Chondrocyte (in vitro differentiated cells): Measurements from ENCODE around the gene SPINK14. TPM values are rescaled to one million over a fixed set of nuclear protein-coding genes. Genes with fewer than 3 reads are reported as not detected.

Source experiments
- DNase-seq: peaks from one replicate; pipeline ENCODE4 v3.0.0; 2021; ENCODE audit warnings: mixed read lengths, low spot score
- H3K27ac Mint-ChIP-seq: one replicate; pipeline ENCODE4 v1.8.0; 2021; ENCODE audit warnings: mild to moderate bottlenecking, moderate library complexity, mixed read lengths; ENCODE audit not compliant: unreplicated experiment
- H3K27me3 Mint-ChIP-seq: 2 replicates; pipeline ENCODE4 v1.8.0; 2021; ENCODE audit warnings: low read depth, mixed read lengths
- H3K36me3 Mint-ChIP-seq: 2 replicates; pipeline ENCODE4 v1.8.0; 2021; ENCODE audit warnings: low read depth, mixed read lengths
- H3K4me1 Mint-ChIP-seq: 2 replicates; pipeline ENCODE4 v1.8.0; 2021; ENCODE audit warnings: low read depth, mild to moderate bottlenecking, mixed read lengths
- H3K4me3 Mint-ChIP-seq: one replicate; pipeline ENCODE4 v1.8.0; 2021; ENCODE audit warnings: mild to moderate bottlenecking, moderate library complexity, mixed read lengths; ENCODE audit not compliant: unreplicated experiment
- H3K9me3 Mint-ChIP-seq: 2 replicates; pipeline ENCODE4 v1.8.0; 2021; ENCODE audit warnings: low read depth, mixed read lengths
- total RNA-seq: library from RNA; stranded (reverse); gene quantifications from 3 replicates; pipeline ENCODE4 v1.2.1, GENCODE V29; 2021
- TF ChIP-seq, protein P1 (sequence below): fragments of 200-600 bp; sonication (generic); IDR thresholded peaks from 2 replicates; pipeline ENCODE4 v1.5.0; 2021; ENCODE audit warnings: antibody characterized with exemption, mild to moderate bottlenecking, moderate library complexity

SPINK14 gene
- total RNA-seq, 1 donor from 2014 or later: not detected

DNA sequence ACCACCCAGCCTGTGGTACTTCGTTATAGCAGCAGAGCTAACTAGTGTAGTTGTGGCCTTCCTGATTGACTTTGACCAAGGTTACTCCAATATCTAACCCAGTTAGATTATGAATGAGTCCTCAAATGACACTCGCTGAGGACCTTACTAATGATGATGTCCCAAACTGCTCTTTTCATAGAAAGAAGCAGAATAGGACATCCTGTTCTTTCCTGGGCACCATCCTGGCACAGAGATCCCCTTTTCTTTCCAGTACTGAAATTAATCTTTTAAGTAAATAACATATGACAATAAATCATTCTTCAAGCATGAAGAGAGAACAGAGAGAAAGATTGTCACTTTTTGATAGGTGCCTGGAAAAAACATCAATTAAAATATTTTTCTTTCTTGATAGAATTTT is 26.7 kb upstream of the SPINK14 start:
- Mint-ChIP-seq H3K9me3 (peaks cover 3% of the 10 kb centered on the region), H3K4me3 (no peak overlapping the region), H3K36me3 (peaks cover 9% of the 10 kb centered on the region), H3K27me3 (peaks cover 2% of the 10 kb centered on the region), H3K27ac (no peak overlapping the region), H3K4me1 (peaks cover 15% of the 10 kb centered on the region)
- DNase-seq: no peak
- TF ChIP-seq, protein P1, sequence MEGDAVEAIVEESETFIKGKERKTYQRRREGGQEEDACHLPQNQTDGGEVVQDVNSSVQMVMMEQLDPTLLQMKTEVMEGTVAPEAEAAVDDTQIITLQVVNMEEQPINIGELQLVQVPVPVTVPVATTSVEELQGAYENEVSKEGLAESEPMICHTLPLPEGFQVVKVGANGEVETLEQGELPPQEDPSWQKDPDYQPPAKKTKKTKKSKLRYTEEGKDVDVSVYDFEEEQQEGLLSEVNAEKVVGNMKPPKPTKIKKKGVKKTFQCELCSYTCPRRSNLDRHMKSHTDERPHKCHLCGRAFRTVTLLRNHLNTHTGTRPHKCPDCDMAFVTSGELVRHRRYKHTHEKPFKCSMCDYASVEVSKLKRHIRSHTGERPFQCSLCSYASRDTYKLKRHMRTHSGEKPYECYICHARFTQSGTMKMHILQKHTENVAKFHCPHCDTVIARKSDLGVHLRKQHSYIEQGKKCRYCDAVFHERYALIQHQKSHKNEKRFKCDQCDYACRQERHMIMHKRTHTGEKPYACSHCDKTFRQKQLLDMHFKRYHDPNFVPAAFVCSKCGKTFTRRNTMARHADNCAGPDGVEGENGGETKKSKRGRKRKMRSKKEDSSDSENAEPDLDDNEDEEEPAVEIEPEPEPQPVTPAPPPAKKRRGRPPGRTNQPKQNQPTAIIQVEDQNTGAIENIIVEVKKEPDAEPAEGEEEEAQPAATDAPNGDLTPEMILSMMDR: no peak

DNA sequence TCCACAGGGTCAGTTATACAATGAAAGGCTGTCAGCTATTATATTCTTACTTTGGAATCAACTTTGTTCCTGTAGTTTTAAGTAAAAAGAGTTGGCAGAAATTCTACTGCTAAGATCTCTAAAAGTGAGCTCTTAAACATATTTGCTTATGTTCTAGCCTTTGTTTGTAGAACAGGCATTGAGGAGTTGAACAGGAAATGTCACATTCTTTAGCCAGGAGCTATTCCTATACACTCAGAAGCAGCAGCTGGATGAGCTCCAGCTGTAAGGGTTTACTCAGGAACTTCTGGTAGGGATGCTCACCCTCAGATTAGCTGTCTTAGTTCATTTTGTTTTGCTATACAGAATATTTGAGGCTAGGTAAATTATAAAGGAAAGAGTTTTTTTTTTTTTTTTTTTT is 22.4 kb upstream of the SPINK14 start:
- TF ChIP-seq, protein P1: no peak
- Mint-ChIP-seq H3K27me3 (peaks cover 6% of the 10 kb centered on the region), H3K27ac (no peak overlapping the region), H3K4me3 (no peak overlapping the region), H3K4me1 (peaks cover 15% of the 10 kb centered on the region), H3K36me3 (peaks cover 2% of the 10 kb centered on the region), H3K9me3 (peaks cover 3% of the 10 kb centered on the region)
- no peak for DNase-seq

DNA sequence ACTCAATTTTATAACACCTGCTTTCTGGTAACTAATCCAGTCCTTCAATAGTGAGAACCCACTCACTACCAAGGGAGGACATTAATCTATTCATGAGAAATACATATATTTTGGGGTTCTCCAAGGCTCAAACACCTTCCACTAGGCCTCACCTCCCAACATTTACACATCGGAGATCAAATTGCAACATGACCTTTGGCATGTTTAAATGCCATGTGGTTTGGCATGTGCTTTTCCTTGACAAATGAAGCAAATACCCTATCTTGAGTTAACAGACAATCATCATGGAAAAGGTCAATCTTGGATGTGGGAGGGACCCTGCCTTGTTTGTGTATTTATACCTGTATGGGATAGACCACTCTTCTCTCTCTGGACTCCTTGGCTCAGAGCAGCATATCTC is 21.9 kb upstream of the SPINK14 start:
- DNase-seq: no peak
- Mint-ChIP-seq H3K27ac (no peak overlapping the region), H3K4me3 (no peak overlapping the region), H3K4me1 (peaks cover 15% of the 10 kb centered on the region), H3K36me3 (peaks cover 2% of the 10 kb centered on the region), H3K9me3 (peaks cover 3% of the 10 kb centered on the region), H3K27me3 (peaks cover 5% of the 10 kb centered on the region)
- TF ChIP-seq, protein P1: no peak

DNA sequence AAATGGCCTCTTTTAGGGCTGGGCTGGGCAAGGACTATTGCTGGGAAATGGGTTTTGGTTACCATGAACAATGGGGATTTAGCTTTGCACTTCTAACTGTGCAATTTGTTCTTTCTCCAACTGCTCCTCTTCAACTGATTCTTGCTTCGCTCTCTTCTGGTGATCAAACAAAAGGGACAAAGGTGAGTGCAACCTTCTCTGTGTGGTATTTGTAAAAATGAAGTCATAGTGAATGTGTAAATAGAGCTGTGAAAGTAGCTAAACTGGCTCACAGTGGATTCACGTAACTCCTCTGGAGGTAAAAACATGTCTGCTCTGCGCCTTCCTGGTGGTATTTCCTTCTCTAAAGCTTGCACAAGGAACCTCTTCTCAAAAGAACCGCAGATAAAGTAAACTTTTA is 20.9 kb upstream of the SPINK14 start:
- H3K9me3 Mint-ChIP-seq: peaks cover 3% of the 10 kb centered on the region
- H3K27me3 Mint-ChIP-seq: peaks cover 4% of the 10 kb centered on the region
- H3K27ac Mint-ChIP-seq: no peak overlapping the region
- peaks cover 15% of the 10 kb centered on the region for H3K4me1 Mint-ChIP-seq
- peaks cover 2% of the 10 kb centered on the region for H3K36me3 Mint-ChIP-seq
- DNase-seq: no peak
- no peak overlapping the region for H3K4me3 Mint-ChIP-seq
- TF ChIP-seq, protein P1: no peak

DNA sequence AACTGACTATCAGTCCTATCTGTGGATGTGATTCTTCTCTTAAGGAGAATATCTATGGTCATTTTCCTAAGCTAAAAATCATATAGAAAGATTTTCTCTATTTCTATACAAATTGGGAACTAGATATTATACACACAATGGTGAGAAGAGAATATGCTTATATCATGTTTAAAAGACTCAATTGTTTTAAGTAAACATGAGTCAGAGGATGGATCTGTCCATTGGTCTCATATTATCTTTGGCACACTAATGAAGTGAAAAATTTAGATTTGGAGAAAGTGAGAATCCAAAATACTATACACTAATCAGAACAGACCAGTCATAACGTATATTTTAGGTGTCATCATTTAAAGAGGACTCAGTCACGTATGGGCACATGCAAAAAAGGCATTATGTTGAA is 16.5 kb upstream of the SPINK14 start:
- Mint-ChIP-seq H3K4me3 (no peak overlapping the region), H3K9me3 (peaks cover 12% of the 10 kb centered on the region), H3K4me1 (no peaks in the 10 kb centered on the region), H3K27me3 (peaks cover 6% of the 10 kb centered on the region), H3K27ac (no peak overlapping the region), H3K36me3 (no peaks in the 10 kb centered on the region)
- TF ChIP-seq, protein P1: no peak
- no peak for DNase-seq
